Small intestine (tissue), 7 donors: ENCODE results near the gene TAF1B. TPM values are rescaled to one million over a fixed set of nuclear protein-coding genes. Genes with fewer than 3 reads are reported as not detected.

Experiments
- DNase-seq, 2 donors: peaks; one replicate each; pipeline versions ENCODE4 v3.0.0 to v3.0.0-alpha.2; 2013
- FAIRE-seq: peaks from 2 replicates; lab custom pipeline; 2012; peaks lifted over from hg19 to GRCh38; lab: Jason Lieb, UNC
- H3K27ac ChIP-seq, 3 donors: one replicate each; pipeline ENCODE4 v1.5.1; 2013; ENCODE audit warnings: low read length in 2 of 3, mild to moderate bottlenecking in 2 of 3, control low read depth in 1 of 3, inconsistent platforms in 1 of 3, low read depth in 1 of 3, moderate library complexity in 1 of 3
- H3K27me3 ChIP-seq, 3 donors: one replicate each; pipeline ENCODE4 v1.6.1; 2013; ENCODE audit warnings: low read length in 3 of 3, inconsistent platforms in 1 of 3; ENCODE audit not compliant: control insufficient read depth in 3 of 3, insufficient read depth in 3 of 3
- H3K36me3 ChIP-seq, 3 donors: one replicate each; pipeline ENCODE4 v1.6.1; 2013; ENCODE audit warnings: low read length in 3 of 3, inconsistent platforms in 1 of 3, low read depth in 1 of 3, mild to moderate bottlenecking in 1 of 3, moderate library complexity in 1 of 3; ENCODE audit not compliant: control insufficient read depth in 3 of 3, insufficient read depth in 2 of 3
- H3K4me1 ChIP-seq, 3 donors: one replicate each; pipeline ENCODE4 v1.6.1; 2013; ENCODE audit warnings: low read length in 2 of 3, inconsistent platforms in 1 of 3, low read depth in 1 of 3, mild to moderate bottlenecking in 1 of 3, moderate library complexity in 1 of 3; ENCODE audit not compliant: control insufficient read depth in 3 of 3, insufficient read depth in 2 of 3
- H3K4me3 ChIP-seq, 3 donors: one replicate each; pipeline ENCODE4 v1.5.1; 2013; ENCODE audit warnings: low read length in 3 of 3, control low read depth in 1 of 3, inconsistent platforms in 1 of 3, low read depth in 1 of 3, mild to moderate bottlenecking in 1 of 3, moderate library complexity in 1 of 3
- H3K9me3 ChIP-seq, 2 donors: one replicate each; pipeline ENCODE4 v1.6.1; 2013; ENCODE audit warnings: low read depth in 1 of 2, low read length in 1 of 2; ENCODE audit not compliant: control insufficient read depth in 2 of 2, insufficient read depth in 1 of 2
- WGBS, 3 donors: extraction: QIAGEN DNeasy Blood & Tissue Kit; methylation state at CpG; one replicate each; pipeline ENCODE4 v1.1.7; 2013; 5-methylcytosine and 5-hydroxymethylcytosine counted together
- polyA plus RNA-seq, 4 donors: library from polyadenylated mRNA; stranded (reverse) in 3 of 4; unstranded in 1 of 4; fragments of 200-250 nt in 3 of 4; fragments of 120-200 nt in 1 of 4; gene quantifications; one replicate each; pipeline versions ENCODE4 v1.2.1 to v1.2.3, GENCODE V29; 2013
- donor health status: healthy with polysubstance abuse.
- donor health status: control.
- donor health status: control.
- donor health status: Bipolar disorder and iron deficiency.
- donor health status: healthy.

The TAF1B gene
- polyA plus RNA-seq, 4 donors = 1.1 to 11.3 (median 4.1) TPM

GRCh38 chr2:9820020-9820973, 23.0 kb upstream of the TAF1B start:
- Histone ChIP-seq H3K36me3 (no peaks in the 10 kb centered on the region), H3K4me3 (no peak overlapping the region), H3K4me1 (no peaks in the 10 kb centered on the region), H3K27me3 (no peaks in the 10 kb centered on the region), H3K27ac (no peak overlapping the region), H3K9me3 (no peaks in the 10 kb centered on the region)
- whole genome bisulfite sequencing, 3 donors = 56 to 81% (median 68%) methylated on average over 30 to 32 of the region's 32 CpGs
- DNase-seq (peak in 1 of 2 donors; percentile 44), FAIRE-seq (no peak)

DNA sequence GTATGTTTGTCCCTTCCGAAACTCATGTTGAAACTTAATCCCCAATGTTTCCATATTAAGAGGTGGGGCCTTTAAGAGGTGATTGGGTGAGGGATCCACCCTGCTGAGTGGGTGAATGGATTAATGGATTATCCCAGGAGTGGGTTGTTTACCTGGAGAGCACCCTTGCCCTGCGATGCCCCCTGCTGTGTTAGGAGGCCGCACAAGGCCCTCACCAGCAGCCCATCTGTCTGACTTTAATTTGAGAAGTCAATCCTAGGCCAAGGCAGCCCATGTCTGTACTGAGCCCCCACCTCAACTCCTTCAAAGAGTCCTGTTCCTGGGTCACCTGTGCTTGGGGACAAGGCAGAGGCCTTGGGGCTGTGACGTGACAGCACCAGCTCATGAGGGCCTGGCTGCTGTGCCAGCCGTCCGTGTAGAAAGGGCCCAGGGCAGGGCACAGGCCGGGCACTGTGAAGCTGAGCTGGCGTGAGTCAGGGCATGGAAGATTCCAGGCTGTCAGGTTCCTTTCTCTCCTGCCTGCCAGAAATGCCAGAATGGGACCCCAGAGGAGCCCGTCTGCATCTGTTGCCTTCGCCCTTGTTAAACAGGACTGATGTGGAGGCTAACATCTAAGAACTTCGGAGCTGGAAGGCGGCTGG, 21.3 kb upstream of the TAF1B start:
- FAIRE-seq (no peak), DNase-seq (no peak)
- WGBS, 3 donors = 91 to 97% (median 95%) methylated on average over 12 of the region's 12 CpGs
- Histone ChIP-seq H3K4me1 (no peaks in the 10 kb centered on the region), H3K27me3 (no peaks in the 10 kb centered on the region), H3K9me3 (no peaks in the 10 kb centered on the region), H3K4me3 (no peak overlapping the region), H3K36me3 (no peaks in the 10 kb centered on the region), H3K27ac (no peak overlapping the region)

DNA sequence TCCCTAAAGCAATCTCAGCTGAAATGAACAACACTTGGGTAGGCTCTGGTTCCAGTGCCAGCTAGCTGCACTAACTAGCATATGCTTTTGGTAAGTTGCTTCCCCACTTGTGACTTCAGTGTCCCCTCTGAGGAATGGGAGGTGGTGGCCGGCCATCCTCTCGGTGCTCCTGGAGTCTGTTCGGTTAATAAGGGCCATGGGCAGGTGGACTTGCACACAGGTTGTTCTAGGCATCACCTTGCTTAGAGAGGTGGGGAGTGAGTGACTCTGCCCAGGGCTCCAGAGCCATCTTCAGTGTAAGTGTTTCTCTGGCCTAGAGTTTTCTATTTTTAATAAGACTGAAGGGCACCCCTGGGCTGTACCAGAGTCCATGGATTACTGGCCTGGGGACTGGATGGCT, 18.8 kb upstream of the TAF1B start:
- Histone ChIP-seq H3K27me3 (no peaks in the 10 kb centered on the region), H3K9me3 (no peaks in the 10 kb centered on the region), H3K4me1 (no peaks in the 10 kb centered on the region), H3K36me3 (no peaks in the 10 kb centered on the region), H3K27ac (no peak overlapping the region), H3K4me3 (no peak overlapping the region)
- DNase-seq (no peak), FAIRE-seq (no peak)
- 93 to 98% (median 94%) methylated on average over 3 of the region's 3 CpGs for WGBS, 3 donors

DNA sequence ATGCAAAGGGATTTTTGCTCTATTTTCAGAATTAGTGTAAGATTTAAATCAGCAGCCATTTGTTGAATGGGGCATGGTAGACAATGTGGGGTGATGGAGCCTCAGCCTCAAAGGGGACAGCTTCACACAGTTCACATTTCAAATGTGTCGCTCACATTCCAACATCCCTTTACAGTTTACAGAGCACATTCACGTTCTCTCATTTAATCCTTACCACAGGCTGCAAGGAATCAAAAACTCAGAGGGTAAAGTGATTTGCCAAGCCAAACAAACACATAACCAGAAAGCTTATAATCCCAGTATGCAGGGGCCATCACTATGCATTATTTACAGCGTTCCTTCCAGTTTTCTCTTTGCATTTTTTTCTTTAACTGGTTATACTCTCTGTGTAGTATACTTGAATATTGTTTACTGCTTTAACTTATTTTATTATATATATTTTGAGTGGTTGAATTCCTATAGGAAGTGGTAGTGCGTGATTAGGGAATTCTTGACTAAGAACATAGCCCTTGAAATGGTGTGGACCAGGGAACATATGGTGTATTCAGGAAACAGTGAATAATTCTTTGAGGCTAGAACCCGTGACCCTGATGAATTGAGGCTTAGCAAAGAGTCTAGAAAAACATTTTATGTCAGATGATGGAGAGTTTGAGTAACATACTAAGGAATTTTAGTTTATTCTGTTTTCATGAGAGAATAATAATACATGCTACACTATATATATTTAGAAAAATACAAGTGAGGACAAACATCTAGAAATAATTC, 18.1 kb upstream of the TAF1B start:
- H3K9me3 ChIP-seq = no peaks in the 10 kb centered on the region
- WGBS, 3 donors = 78 to 90% (median 88%) methylated on average over 5 of the region's 5 CpGs
- H3K27ac ChIP-seq = no peak overlapping the region
- H3K27me3 ChIP-seq = no peaks in the 10 kb centered on the region
- no peaks in the 10 kb centered on the region for H3K36me3 ChIP-seq
- FAIRE-seq = no peak
- H3K4me3 ChIP-seq = no peak overlapping the region
- DNase-seq = no peak
- H3K4me1 ChIP-seq = peaks cover 0 to 2% (median 0%) of the 10 kb centered on the region in 3 donors

DNA sequence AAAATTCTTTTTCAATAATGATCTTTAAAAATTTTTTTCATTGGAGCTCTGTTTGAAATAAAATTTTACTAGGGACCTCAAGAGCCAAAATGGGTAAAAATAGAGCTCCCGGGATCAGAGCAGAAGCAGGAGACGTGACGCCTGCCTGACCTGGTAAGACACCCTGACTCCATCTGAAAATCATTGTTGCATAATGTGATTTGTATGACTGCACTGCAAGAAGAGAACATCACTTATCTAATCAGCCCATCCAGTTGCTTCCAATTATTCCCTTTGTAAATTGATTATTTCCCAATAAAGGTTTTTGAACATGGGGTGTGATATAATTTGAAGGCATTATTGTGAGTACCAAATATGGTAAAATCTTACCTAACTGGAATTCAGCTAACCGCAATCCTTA, 17.1 kb upstream of the TAF1B start:
- DNase-seq = no peak
- Histone ChIP-seq H3K4me1 (peaks cover 0 to 2% (median 0%) of the 10 kb centered on the region in 3 donors), H3K27ac (no peak overlapping the region), H3K36me3 (no peaks in the 10 kb centered on the region), H3K4me3 (no peak overlapping the region), H3K27me3 (no peaks in the 10 kb centered on the region), H3K9me3 (no peaks in the 10 kb centered on the region)
- 65 to 88% (median 74%) methylated on average over 4 of the region's 4 CpGs for WGBS, 3 donors
- no peak for FAIRE-seq

- 41 to 57% (median 49%) methylated on average over 5 of the region's 5 CpGs for WGBS, 3 donors
- no peaks in the 10 kb centered on the region for H3K9me3 ChIP-seq
- peak overlapping the region; percentile 9 to 69 (median 35) for H3K27ac ChIP-seq
- H3K27me3 ChIP-seq = no peaks in the 10 kb centered on the region
- H3K4me3 ChIP-seq = no peak overlapping the region
- H3K4me1 ChIP-seq = peaks cover 0 to 2% (median 0%) of the 10 kb centered on the region in 3 donors
- peak; percentile 50 to 81 for DNase-seq
- no peaks in the 10 kb centered on the region for H3K36me3 ChIP-seq
- FAIRE-seq = no peak
Measured at GRCh38 chr2:9830685-9831410, 12.4 kb upstream of the TAF1B start.

- H3K9me3 ChIP-seq = no peaks in the 10 kb centered on the region
- 76 to 84% (median 82%) methylated on average over 6 of the region's 6 CpGs for WGBS, 3 donors
- H3K27ac ChIP-seq = no peak overlapping the region
- H3K36me3 ChIP-seq = no peaks in the 10 kb centered on the region
- H3K27me3 ChIP-seq = no peaks in the 10 kb centered on the region
- H3K4me3 ChIP-seq = no peak overlapping the region
- no peak for DNase-seq
- no peak for FAIRE-seq
- peaks cover 0 to 2% (median 0%) of the 10 kb centered on the region in 3 donors for H3K4me1 ChIP-seq
Measured at GRCh38 chr2:9831670-9832069, 11.6 kb upstream of the TAF1B start.
